GM10248 (cell line): Measurements from ENCODE around the gene KCNG3.

ENCODE experiments used
- CTCF ChIA-PET: fragments of 300-600 bp; sonication (Branson Sonifier 250); formaldehyde crosslinking; extraction: SDS; loops from one replicate; lab custom pipeline; 2021; ENCODE audit warnings: antibody characterized with exemption; lab: Yijun Ruan, JAX
- POLR2A ChIA-PET: fragments of 350-650 bp; sonication (Branson Sonifier 250); formaldehyde crosslinking; extraction: SDS; loops from one replicate; lab custom pipeline; 2020; ENCODE audit warnings: antibody characterized with exemption; lab: Yijun Ruan, JAX
- DNase-seq: peaks from one replicate; pipeline ENCODE4 v3.0.0; 2012; ENCODE audit errors: extremely low spot score
- TF ChIP-seq, protein P1 (sequence below): IDR thresholded peaks from 2 replicates; pipeline ENCODE4 v1.5.1; 2012; ENCODE audit warnings: mild to moderate bottlenecking, low read depth; ENCODE audit errors: extremely low read depth, missing control alignments, control extremely low read depth

The KCNG3 gene

DNA sequence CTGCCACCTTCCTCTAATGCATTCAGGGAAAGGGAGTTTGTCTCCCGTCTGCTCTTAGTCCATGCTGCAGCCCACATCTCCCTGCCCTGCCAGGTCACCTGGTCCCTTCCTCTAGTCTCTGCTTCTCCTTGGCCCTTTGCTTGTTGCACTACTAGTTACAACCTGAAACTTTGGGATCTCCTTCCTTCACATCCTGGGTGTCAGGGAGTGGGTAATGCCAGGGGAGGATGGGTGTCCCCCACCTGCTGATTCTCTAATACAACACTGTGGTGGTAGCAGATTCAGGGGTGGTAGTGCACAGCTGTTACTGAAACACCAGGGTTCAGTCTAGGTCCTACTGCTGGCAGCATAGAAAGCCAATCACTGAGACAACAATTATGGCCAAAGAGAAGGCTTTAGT lies 101.6 kb downstream of the KCNG3 start:
- DNase-seq, result no peak
- ChIA-PET CTCF (interaction anchor here (0.8 to 1.1 kb wide), 2 partner anchors 17 to 21 kb away, joined by 3 to 4 read pairs; no protein-coding TSS in a partner anchor), POLR2A (no interaction called here)
- TF ChIP-seq, protein P1, sequence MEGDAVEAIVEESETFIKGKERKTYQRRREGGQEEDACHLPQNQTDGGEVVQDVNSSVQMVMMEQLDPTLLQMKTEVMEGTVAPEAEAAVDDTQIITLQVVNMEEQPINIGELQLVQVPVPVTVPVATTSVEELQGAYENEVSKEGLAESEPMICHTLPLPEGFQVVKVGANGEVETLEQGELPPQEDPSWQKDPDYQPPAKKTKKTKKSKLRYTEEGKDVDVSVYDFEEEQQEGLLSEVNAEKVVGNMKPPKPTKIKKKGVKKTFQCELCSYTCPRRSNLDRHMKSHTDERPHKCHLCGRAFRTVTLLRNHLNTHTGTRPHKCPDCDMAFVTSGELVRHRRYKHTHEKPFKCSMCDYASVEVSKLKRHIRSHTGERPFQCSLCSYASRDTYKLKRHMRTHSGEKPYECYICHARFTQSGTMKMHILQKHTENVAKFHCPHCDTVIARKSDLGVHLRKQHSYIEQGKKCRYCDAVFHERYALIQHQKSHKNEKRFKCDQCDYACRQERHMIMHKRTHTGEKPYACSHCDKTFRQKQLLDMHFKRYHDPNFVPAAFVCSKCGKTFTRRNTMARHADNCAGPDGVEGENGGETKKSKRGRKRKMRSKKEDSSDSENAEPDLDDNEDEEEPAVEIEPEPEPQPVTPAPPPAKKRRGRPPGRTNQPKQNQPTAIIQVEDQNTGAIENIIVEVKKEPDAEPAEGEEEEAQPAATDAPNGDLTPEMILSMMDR, result no peak
